HCT116 (cell line): ENCODE data around the gene GTF3C1. TPM values are rescaled to one million over a fixed set of nuclear protein-coding genes. Genes with fewer than 3 reads are reported as not detected.

Source experiments
- ATAC-seq: fragments of 200-7000 bp; cut with Tn5 transposase; 2 replicates; pipeline ENCODE4 v1.9.1; 2020; ENCODE audit warnings: mild to moderate bottlenecking, moderate library complexity
- BruUV-seq: library from RNA; stranded (reverse); fragments of 400-500 nt; replicated peaks from 2 replicates; lab custom pipeline; 2021; lab: Mats Ljungman, UMichigan
- CTCF ChIA-PET: fragments of 300-600 bp; sonication (Branson Sonifier 250); formaldehyde crosslinking; loops from one replicate; lab custom pipeline; 2021; ENCODE audit warnings: antibody characterized with exemption; lab: Charles Lee
- POLR2A ChIA-PET: fragments of 300-600, 350-600 bp; sonication (Branson Sonifier 250); formaldehyde crosslinking; loops from one replicate; lab custom pipeline; 2021; ENCODE audit warnings: antibody characterized with exemption; lab: Charles Lee
- RAD21 ChIA-PET, 2 experiments: fragments of 300-600 bp; sonication (Branson Sonifier 250); formaldehyde crosslinking; loops; one replicate each; lab custom pipeline; 2023; ENCODE audit warnings: low total read pairs in 2 of 2; ENCODE audit not compliant: uncharacterized antibody in 2 of 2, unreplicated experiment in 2 of 2, low non-redundant PET in 1 of 2; lab: Charles Lee
- DNase-seq: peaks from one replicate; pipeline ENCODE4 v3.0.0-alpha.2; 2010; ENCODE audit warnings: low read depth, low spot score
- H2AFZ ChIP-seq: fragments of 200-600 bp; shearing (Covaris generic), sonication (generic); 2 replicates; pipeline ENCODE4 v1.6.1; 2017; ENCODE audit warnings: low read depth, mixed run types, mixed read lengths, antibody characterized with exemption, low read length; ENCODE audit not compliant: poor library complexity, severe bottlenecking
- H3K27ac ChIP-seq: 2 replicates; pipeline ENCODE4 v1.5.1; 2012; ENCODE audit warnings: low read depth, low read length
- H3K27me3 ChIP-seq: fragments of 200-600 bp; sonication (generic); 2 replicates; pipeline ENCODE4 v1.6.1; 2016; ENCODE audit warnings: mixed run types, low read length, mixed read lengths; ENCODE audit not compliant: insufficient read depth
- H3K36me3 ChIP-seq, 2 experiments: fragments of 200-500 bp in 1 of 2; fragments of 200-600 bp in 1 of 2; sonication (Bioruptor generic) in 1 of 2; sonication (generic) in 1 of 2; 2 replicates each; pipeline versions ENCODE4 v1.5.1 to v1.6.1; 2014 to 2016; ENCODE audit warnings: low read length in 2 of 2, inconsistent platforms in 1 of 2, mixed read lengths in 1 of 2, mixed run types in 1 of 2; ENCODE audit not compliant: insufficient read depth in 2 of 2, control insufficient read depth in 1 of 2
- H3K4me1 ChIP-seq, 2 experiments: fragments of 200-600 bp in 1 of 2; sonication (generic) in 1 of 2; 2 replicates each; pipeline versions ENCODE4 v1.5.1 to v1.6.1; 2012 to 2017; ENCODE audit warnings: low read length in 2 of 2, inconsistent platforms in 1 of 2, mild to moderate bottlenecking in 1 of 2, mixed read lengths in 1 of 2, mixed run types in 1 of 2, moderate library complexity in 1 of 2; ENCODE audit not compliant: insufficient read depth in 2 of 2, control insufficient read depth in 1 of 2
- H3K4me2 ChIP-seq: fragments of 200-600 bp; sonication (generic); 2 replicates; pipeline ENCODE4 v1.6.1; 2017; ENCODE audit warnings: mixed run types, low read length, mixed read lengths
- H3K4me3 ChIP-seq, 2 experiments: fragments of 200-600 bp in 1 of 2; sonication (generic) in 1 of 2; replicated peaks in 1 of 2; 2 replicates each; pipeline ENCODE4 v1.5.1; 2011 to 2016; ENCODE audit warnings: low read length in 2 of 2, control low read depth in 1 of 2, low read depth in 1 of 2, mild to moderate bottlenecking in 1 of 2, mixed read lengths in 1 of 2, mixed run types in 1 of 2
- H3K79me2 ChIP-seq: fragments of 200-600 bp; sonication (generic); 2 replicates; pipeline ENCODE4 v1.6.1; 2017; ENCODE audit warnings: mild to moderate bottlenecking, mixed run types, low read length, moderate library complexity, mixed read lengths; ENCODE audit not compliant: insufficient read depth
- H3K9ac ChIP-seq: fragments of 200-600 bp; sonication (generic); 2 replicates; pipeline ENCODE4 v1.6.1; 2016; ENCODE audit warnings: low read length, mixed read lengths
- H3K9me2 ChIP-seq: fragments of 200-600 bp; sonication (generic), shearing (Covaris generic); 2 replicates; pipeline ENCODE4 v1.6.1; 2017; ENCODE audit warnings: mixed run types, mild to moderate bottlenecking, moderate library complexity; ENCODE audit not compliant: insufficient read depth
- H3K9me3 ChIP-seq, 2 experiments: fragments of 200-500 bp in 1 of 2; fragments of 200-600 bp in 1 of 2; sonication (Bioruptor generic) in 1 of 2; sonication (generic) in 1 of 2; 2 replicates each; pipeline ENCODE4 v1.6.1; 2014 to 2017; ENCODE audit warnings: low read length in 2 of 2, mixed read lengths in 2 of 2, inconsistent platforms in 1 of 2, low read depth in 1 of 2, mild to moderate bottlenecking in 1 of 2, mixed run types in 1 of 2, moderate library complexity in 1 of 2; ENCODE audit not compliant: control insufficient read depth in 1 of 2, insufficient read depth in 1 of 2
- H4K20me1 ChIP-seq: fragments of 200-600 bp; sonication (generic), shearing (Covaris generic); 2 replicates; pipeline ENCODE4 v1.6.1; 2017; ENCODE audit warnings: mixed run types, mild to moderate bottlenecking, moderate library complexity; ENCODE audit not compliant: insufficient read depth
- CBX3 ChIP-seq: IDR thresholded peaks from 2 replicates; pipeline ENCODE4 v1.6.1; 2012; ENCODE audit warnings: low read depth
- CEBPB ChIP-seq: IDR thresholded peaks from 2 replicates; pipeline ENCODE4 v1.6.1; 2012; ENCODE audit warnings: low read depth
- CTCF ChIP-seq, 3 experiments: fragments of 200-600 bp in 1 of 3; sonication (generic) in 1 of 3; IDR thresholded peaks in 2 of 3; conservative IDR thresholded peaks in 1 of 3; 2 replicates each; pipeline ENCODE4 v1.5.1; 2012 to 2017; ENCODE audit warnings: low read depth in 2 of 3, low read length in 2 of 3, antibody characterized with exemption in 1 of 3, borderline replicate concordance in 1 of 3, control low read depth in 1 of 3, mild to moderate bottlenecking in 1 of 3, mixed read lengths in 1 of 3, mixed run types in 1 of 3, moderate library complexity in 1 of 3; ENCODE audit not compliant: insufficient read depth in 1 of 3
- ELF1 ChIP-seq: IDR thresholded peaks from 2 replicates; pipeline ENCODE4 v1.6.1; 2012; ENCODE audit warnings: low read depth, borderline replicate concordance
- EZH2 ChIP-seq: fragments of 200-600 bp; sonication (generic); IDR thresholded peaks from 2 replicates; pipeline ENCODE4 v1.6.1; 2017; ENCODE audit warnings: antibody characterized with exemption, mixed run types
- EZH2phosphoT487 ChIP-seq: fragments of 200-600 bp; IDR thresholded peaks from 2 replicates; pipeline ENCODE4 v1.6.1; 2018; ENCODE audit warnings: antibody characterized with exemption, borderline replicate concordance
- FOSL1 ChIP-seq: IDR thresholded peaks from 2 replicates; pipeline ENCODE4 v1.6.1; 2012; ENCODE audit warnings: low read depth
- JUND ChIP-seq: IDR thresholded peaks from 2 replicates; pipeline ENCODE4 v1.6.1; 2012
- MAX ChIP-seq: IDR thresholded peaks from 2 replicates; pipeline ENCODE4 v1.6.1; 2012
- POLR2A ChIP-seq: IDR thresholded peaks from 2 replicates; pipeline ENCODE4 v1.7.0; 2011; ENCODE audit warnings: borderline replicate concordance; ENCODE audit not compliant: insufficient read depth, insufficient read length; ENCODE audit errors: extremely low read depth
- POLR2AphosphoS5 ChIP-seq: IDR thresholded peaks from 2 replicates; pipeline ENCODE4 v1.6.1; 2011; ENCODE audit warnings: mild to moderate bottlenecking, low read depth, low read length, moderate library complexity
- RAD21 ChIP-seq: IDR thresholded peaks from 2 replicates; pipeline ENCODE4 v1.6.1; 2012; ENCODE audit warnings: low read depth, mild to moderate bottlenecking
- SIN3A ChIP-seq: IDR thresholded peaks from 2 replicates; pipeline ENCODE4 v1.6.1; 2012; ENCODE audit warnings: low read depth
- SP1 ChIP-seq: IDR thresholded peaks from 2 replicates; pipeline ENCODE4 v1.6.1; 2012; ENCODE audit warnings: low read depth
- SRF ChIP-seq: IDR thresholded peaks from 2 replicates; pipeline ENCODE4 v1.6.1; 2012; ENCODE audit warnings: low read depth
- ZBTB33 ChIP-seq: IDR thresholded peaks from 2 replicates; pipeline ENCODE4 v1.6.1; 2011; ENCODE audit warnings: mild to moderate bottlenecking, low read length, moderate library complexity; ENCODE audit not compliant: insufficient replicate concordance; ENCODE audit errors: extremely low read depth
- ZFX ChIP-seq: fragments of 450-650 bp; IDR thresholded peaks from 2 replicates; pipeline ENCODE4 v1.6.1; 2017
- intact Hi-C: fragments of 100-400 bp; cut with micrococcal nuclease; formaldehyde crosslinking; loops from 2 replicates; pipeline ENCODE4 v1.10.0; 2022
- total RNA-seq: library from RNA; stranded (reverse); gene quantifications from one replicate; pipeline ENCODE4 v1.2.1, GENCODE V29; 2021; ENCODE audit not compliant: unreplicated experiment

GTF3C1 gene
- total RNA-seq, 1 experiment from 2014 or later, result 97.5 TPM

- BruUV-seq, result no TSS peak
- Histone ChIP-seq H3K27ac (no peak overlapping the region), H3K36me3 (peaks cover 30 to 47% of the 10 kb centered on the region in 2 experiments), H3K4me2 (no peak overlapping the region), H4K20me1 (no peaks in the 10 kb centered on the region), H2AFZ (no peak overlapping the region), H3K9me3 (no peaks in the 10 kb centered on the region)
- POLR2A ChIA-PET, result no interaction called here
- no peak for ATAC-seq
- TF ChIP-seq SP1, result no peak
- no peak for TF ChIP-seq FOSL1
- no peak for TF ChIP-seq POLR2A
- TF ChIP-seq ZBTB33, result no peak
- TF ChIP-seq SRF, result no peak
- TF ChIP-seq ELF1, result no peak
- TF ChIP-seq EZH2phosphoT487, result no peak
- no peak for TF ChIP-seq MAX
- TF ChIP-seq, all 23 proteins: peak for 0
- H3K9ac ChIP-seq, result no peak overlapping the region
- no peaks in the 10 kb centered on the region for H3K9me2 ChIP-seq
- intact Hi-C loops, result no loop called here
- ChIA-PET CTCF (no interaction called here), RAD21 (no interaction called here)
- no peaks in the 10 kb centered on the region for H3K27me3 ChIP-seq
- no peak overlapping the region for H3K4me3 ChIP-seq
- DNase-seq, result no peak
- H3K4me1 ChIP-seq, result peaks cover 6 to 23% of the 10 kb centered on the region in 2 experiments; a peak in 3 of 4 replicates
- H3K79me2 ChIP-seq, result peaks cover 39% of the 10 kb centered on the region
These were observed 5.0 kb downstream of the GTF3C1 start for GRCh38 chr16:27544671-27545070.

- Histone ChIP-seq H2AFZ (no peak overlapping the region), H3K27me3 (no peaks in the 10 kb centered on the region), H3K36me3 (peaks cover 36 to 50% of the 10 kb centered on the region in 2 experiments), H3K79me2 (peaks cover 33% of the 10 kb centered on the region), H3K4me2 (no peak overlapping the region), H3K9ac (no peak overlapping the region), H3K27ac (no peak overlapping the region), H4K20me1 (no peaks in the 10 kb centered on the region), H3K9me3 (no peaks in the 10 kb centered on the region), H3K4me1 (peaks cover 5 to 20% of the 10 kb centered on the region in 2 experiments; a peak in 3 of 4 replicates), H3K9me2 (no peaks in the 10 kb centered on the region), H3K4me3 (no peak overlapping the region)
- no TSS peak for BruUV-seq
- ATAC-seq (no peak), DNase-seq (no peak)
- RAD21 ChIA-PET, result no interaction called here
- intact Hi-C loops, result no loop called here
- CTCF ChIA-PET, result no interaction called here
- POLR2A ChIA-PET, result no interaction called here
- TF ChIP-seq SRF, result no peak
- TF ChIP-seq RAD21, result no peak
- TF ChIP-seq ZBTB33, result no peak
- TF ChIP-seq CEBPB, result no peak
- TF ChIP-seq JUND, result no peak
- no peak for TF ChIP-seq SP1
- TF ChIP-seq CTCF (IDR thresholded peaks at IDR 0.05 in 2 of 3, conservative IDR thresholded peaks at IDR 0.05 in 1 of 3; ENCODE audit: borderline replicate concordance in 1 of 3, insufficient read depth in 1 of 3, low read depth in 2 of 3, low read length in 2 of 3), result no peak
- no peak for TF ChIP-seq CBX3
- no peak for TF ChIP-seq EZH2
- no peak for TF ChIP-seq ZFX
- TF ChIP-seq SIN3A, result no peak
- no peak for TF ChIP-seq POLR2AphosphoS5
These were observed 5.9 kb downstream of the GTF3C1 start for GRCh38 chr16:27543801-27544200.
